ENCODE results near the gene TIMM23.
"Not testable (repeated sequence)": the region's sequence is repeated elsewhere in the genome, so short reads cannot be mapped to it uniquely, and the experiment has no call there.

Gene TIMM23, protein sequence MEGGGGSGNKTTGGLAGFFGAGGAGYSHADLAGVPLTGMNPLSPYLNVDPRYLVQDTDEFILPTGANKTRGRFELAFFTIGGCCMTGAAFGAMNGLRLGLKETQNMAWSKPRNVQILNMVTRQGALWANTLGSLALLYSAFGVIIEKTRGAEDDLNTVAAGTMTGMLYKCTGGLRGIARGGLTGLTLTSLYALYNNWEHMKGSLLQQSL

DNA sequence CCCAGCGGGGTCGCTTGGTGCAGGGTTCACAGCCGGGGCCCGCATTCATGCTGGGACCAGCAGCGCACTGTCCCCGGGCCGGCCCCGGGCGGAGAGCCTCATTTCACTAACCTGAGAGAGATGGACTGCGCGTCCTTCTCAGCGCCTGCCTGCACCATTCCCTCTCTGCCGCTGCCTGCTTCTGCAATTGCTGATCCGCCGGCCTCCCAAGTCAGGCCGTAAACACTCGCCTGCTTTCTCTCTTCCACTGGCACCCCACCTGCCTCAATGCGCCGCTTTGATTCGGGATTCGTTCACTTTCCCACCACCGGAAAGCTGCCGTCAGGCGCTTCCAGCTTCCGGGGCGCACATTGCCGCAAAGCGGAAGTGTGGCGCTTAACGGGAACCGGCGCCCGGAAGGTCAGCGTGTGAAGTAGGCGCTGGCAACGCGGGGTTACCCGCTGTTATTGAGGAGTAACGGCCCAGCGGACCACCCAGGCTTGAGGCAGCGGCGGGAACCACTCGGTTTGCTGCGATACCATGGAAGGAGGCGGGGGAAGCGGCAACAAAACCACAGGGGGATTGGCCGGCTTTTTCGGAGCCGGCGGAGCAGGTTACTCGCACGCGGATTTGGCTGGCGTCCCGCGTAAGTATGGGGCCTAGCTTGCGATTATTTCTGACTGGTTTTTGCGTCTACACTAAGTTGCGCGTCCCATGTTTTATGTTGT, at the start of gene TIMM23:
Gene TIMM23, plus strand, starts transcription at position 384 of the 707 bp plus-strand sequence. Its CDS starts 136 bp downstream, at position 520.
- not testable (repeated sequence) for H3K4me1 ChIP-seq (ENCODE audit: insufficient read depth, insufficient read length); H3K36me3 ChIP-seq (ENCODE audit: insufficient read depth, insufficient read length, low read length); H3K9me3 ChIP-seq (ENCODE audit: insufficient read depth, low read length); H3K27me3 ChIP-seq (ENCODE audit: insufficient read depth, insufficient read length)
- Histone ChIP-seq H3K4me3 (ENCODE audit: insufficient read length, low read depth) (peak within 1 kb of the TSS; percentile 63), H3K9ac (ENCODE audit: insufficient read length, low read depth) (peak within 1 kb of the TSS; percentile 85)
- DNase-seq (ENCODE audit: low read depth, low spot score): peak; percentile 43

DNA sequence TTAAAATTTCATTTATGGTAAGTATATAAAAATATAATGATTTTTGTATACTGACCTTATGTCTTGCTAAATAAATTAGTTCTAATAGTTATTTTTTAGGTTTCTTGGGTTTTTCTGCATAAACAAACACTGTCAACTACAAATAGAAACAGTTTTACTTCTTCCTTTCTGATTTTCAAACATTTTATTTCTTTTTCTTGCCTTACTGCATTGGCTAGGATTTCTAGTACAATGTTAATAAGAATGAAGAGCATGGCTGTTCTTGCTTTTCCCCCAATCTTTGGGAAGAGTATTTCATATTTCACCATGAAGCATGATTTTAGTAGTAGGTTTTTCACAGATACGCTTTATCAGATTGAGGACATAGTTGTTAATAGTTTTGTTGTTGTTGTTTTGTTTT, 45.5 kb upstream of the TIMM23 start:
- H3K36me3 ChIP-seq (ENCODE audit: insufficient read depth, insufficient read length, low read length); H3K9ac ChIP-seq (ENCODE audit: insufficient read length, low read depth); H3K27me3 ChIP-seq (ENCODE audit: insufficient read depth, insufficient read length); DNase-seq (ENCODE audit: low read depth, low spot score); H3K4me1 ChIP-seq (ENCODE audit: insufficient read depth, insufficient read length); H3K9me3 ChIP-seq (ENCODE audit: insufficient read depth, low read length); H3K4me3 ChIP-seq (ENCODE audit: insufficient read length, low read depth): not testable (repeated sequence)

DNA sequence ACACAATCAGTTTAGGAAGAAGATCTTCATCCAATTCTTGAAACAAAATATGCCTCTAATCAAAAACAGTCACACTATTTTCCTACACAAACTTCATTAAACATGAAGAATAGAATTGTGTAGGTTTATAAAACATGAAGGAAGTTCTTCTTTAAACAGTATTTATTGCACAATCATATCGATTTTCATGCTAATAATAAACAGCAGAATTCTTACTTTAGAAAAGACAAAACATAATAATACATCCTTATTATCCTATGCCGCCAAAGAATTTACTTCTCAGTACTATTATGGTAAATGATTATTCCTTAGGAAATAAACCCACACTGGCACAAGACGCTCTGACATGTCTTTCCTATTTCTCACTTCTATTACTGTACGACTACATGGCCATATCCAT, 41.0 kb upstream of the TIMM23 start:
- not testable (repeated sequence) for H3K4me3 ChIP-seq (ENCODE audit: insufficient read length, low read depth); H3K9ac ChIP-seq (ENCODE audit: insufficient read length, low read depth); H3K27me3 ChIP-seq (ENCODE audit: insufficient read depth, insufficient read length); H3K9me3 ChIP-seq (ENCODE audit: insufficient read depth, low read length); H3K36me3 ChIP-seq (ENCODE audit: insufficient read depth, insufficient read length, low read length); DNase-seq (ENCODE audit: low read depth, low spot score); H3K4me1 ChIP-seq (ENCODE audit: insufficient read depth, insufficient read length)

DNA sequence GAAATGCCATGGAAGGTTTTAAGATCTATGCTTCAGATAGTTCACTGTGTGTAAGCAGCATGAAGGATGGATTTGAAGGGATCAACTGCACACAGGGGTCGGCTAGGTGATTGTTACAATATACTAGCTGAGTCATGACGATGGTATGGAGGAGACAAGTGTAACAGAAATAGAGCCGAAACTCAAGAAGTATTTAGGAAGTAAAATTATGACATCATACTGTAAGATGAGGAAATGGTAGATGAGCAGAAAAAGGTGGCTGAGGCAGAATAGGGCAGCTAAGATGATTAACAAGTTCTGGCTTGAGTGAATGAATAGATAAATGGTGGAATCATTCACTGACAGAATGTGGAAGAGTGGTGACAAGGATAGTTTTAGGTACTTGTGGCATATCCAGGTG, 37.5 kb upstream of the TIMM23 start:
- not testable (repeated sequence) for H3K4me1 ChIP-seq (ENCODE audit: insufficient read depth, insufficient read length); H3K27me3 ChIP-seq (ENCODE audit: insufficient read depth, insufficient read length); DNase-seq (ENCODE audit: low read depth, low spot score); H3K4me3 ChIP-seq (ENCODE audit: insufficient read length, low read depth); H3K36me3 ChIP-seq (ENCODE audit: insufficient read depth, insufficient read length, low read length); H3K9ac ChIP-seq (ENCODE audit: insufficient read length, low read depth); H3K9me3 ChIP-seq (ENCODE audit: insufficient read depth, low read length)

DNA sequence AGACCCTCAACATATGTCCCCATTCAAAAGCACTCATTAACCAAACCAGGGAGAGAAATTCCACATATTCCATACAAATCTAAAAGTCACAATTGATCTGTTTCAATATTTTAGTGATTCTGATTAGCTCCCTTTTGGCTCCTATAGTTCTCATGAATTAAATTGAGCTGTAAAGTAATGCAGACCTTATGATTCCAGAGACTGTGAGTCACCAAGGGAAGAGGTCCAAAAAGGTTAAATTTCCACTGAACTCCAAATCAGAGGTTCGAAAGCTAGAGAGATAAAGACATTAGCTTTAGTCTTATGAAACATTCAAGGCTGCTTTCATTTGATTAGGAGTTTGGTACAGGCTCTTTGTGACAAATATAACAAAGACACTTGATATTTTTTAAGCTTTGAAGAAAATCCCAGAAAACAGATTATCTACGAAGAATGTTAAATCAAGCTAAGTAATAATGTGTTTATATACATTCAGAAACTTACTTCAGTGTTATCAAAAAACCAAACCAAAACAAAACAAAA, 33.1 kb upstream of the TIMM23 start:
- not testable (repeated sequence) for H3K4me1 ChIP-seq (ENCODE audit: insufficient read depth, insufficient read length); H3K9me3 ChIP-seq (ENCODE audit: insufficient read depth, low read length); H3K27me3 ChIP-seq (ENCODE audit: insufficient read depth, insufficient read length); H3K4me3 ChIP-seq (ENCODE audit: insufficient read length, low read depth); H3K9ac ChIP-seq (ENCODE audit: insufficient read length, low read depth); H3K36me3 ChIP-seq (ENCODE audit: insufficient read depth, insufficient read length, low read length); DNase-seq (ENCODE audit: low read depth, low spot score)

DNA sequence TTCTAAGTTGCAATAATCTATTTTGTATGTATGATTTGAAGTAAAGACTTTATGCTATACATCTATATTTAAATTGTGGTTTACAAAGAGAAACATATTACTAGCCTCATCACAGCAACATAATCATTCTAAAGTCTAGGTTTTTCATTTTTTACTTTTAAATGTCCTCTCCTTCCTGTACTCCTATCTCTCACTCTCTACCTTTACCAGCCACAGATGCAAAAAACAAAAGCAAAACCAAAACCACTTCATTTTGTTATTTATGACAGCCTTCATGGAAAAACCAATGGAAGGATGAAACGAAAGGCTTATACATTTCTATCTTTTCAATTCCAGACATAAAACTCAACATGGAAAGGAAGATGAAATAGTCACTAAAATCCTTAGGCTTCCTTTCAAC, 31.1 kb upstream of the TIMM23 start:
- not testable (repeated sequence) for H3K36me3 ChIP-seq (ENCODE audit: insufficient read depth, insufficient read length, low read length); H3K9me3 ChIP-seq (ENCODE audit: insufficient read depth, low read length); H3K27me3 ChIP-seq (ENCODE audit: insufficient read depth, insufficient read length); H3K9ac ChIP-seq (ENCODE audit: insufficient read length, low read depth); H3K4me3 ChIP-seq (ENCODE audit: insufficient read length, low read depth); H3K4me1 ChIP-seq (ENCODE audit: insufficient read depth, insufficient read length); DNase-seq (ENCODE audit: low read depth, low spot score)

DNA sequence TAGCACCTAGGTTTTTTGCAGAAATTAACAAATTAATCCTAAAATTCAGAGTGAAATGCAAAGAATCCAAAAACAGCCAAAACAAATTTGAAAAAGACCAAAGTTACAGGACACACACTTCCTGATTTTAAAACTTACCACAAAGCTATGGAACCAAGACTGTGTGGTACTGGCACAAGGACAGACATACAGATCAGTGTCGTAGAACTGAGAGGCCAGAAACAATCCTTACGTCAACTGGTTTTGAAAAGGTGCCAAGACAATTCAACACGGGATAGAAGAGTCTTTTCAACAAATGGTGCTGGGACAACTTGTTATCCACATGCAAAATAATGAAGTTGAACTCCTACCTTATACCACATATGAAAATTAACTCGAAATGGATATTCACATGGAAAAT, 26.8 kb upstream of the TIMM23 start:
- not testable (repeated sequence) for H3K4me3 ChIP-seq (ENCODE audit: insufficient read length, low read depth); H3K36me3 ChIP-seq (ENCODE audit: insufficient read depth, insufficient read length, low read length); H3K9ac ChIP-seq (ENCODE audit: insufficient read length, low read depth); H3K27me3 ChIP-seq (ENCODE audit: insufficient read depth, insufficient read length); DNase-seq (ENCODE audit: low read depth, low spot score); H3K9me3 ChIP-seq (ENCODE audit: insufficient read depth, low read length); H3K4me1 ChIP-seq (ENCODE audit: insufficient read depth, insufficient read length)

DNA sequence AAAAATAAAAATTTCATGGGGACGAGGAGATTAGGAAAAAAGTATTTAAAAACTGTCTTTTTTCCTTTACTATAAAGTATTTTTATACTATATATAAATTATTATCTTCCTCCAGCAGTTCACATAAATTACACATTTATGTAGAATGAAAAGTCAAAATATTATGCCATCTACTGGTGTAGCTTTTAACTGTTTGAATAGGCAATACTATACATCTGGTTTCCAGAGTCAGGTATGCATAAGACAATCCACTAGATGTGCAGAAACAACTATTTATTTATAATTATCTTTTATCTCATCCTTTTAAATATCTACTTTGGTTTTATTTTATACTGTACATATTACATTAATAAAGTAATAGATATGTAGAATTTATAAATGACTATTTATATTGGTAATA, 24.9 kb upstream of the TIMM23 start:
- H3K36me3 ChIP-seq (ENCODE audit: insufficient read depth, insufficient read length, low read length); H3K4me3 ChIP-seq (ENCODE audit: insufficient read length, low read depth); H3K9me3 ChIP-seq (ENCODE audit: insufficient read depth, low read length); H3K4me1 ChIP-seq (ENCODE audit: insufficient read depth, insufficient read length); H3K9ac ChIP-seq (ENCODE audit: insufficient read length, low read depth); DNase-seq (ENCODE audit: low read depth, low spot score); H3K27me3 ChIP-seq (ENCODE audit: insufficient read depth, insufficient read length): not testable (repeated sequence)

DNA sequence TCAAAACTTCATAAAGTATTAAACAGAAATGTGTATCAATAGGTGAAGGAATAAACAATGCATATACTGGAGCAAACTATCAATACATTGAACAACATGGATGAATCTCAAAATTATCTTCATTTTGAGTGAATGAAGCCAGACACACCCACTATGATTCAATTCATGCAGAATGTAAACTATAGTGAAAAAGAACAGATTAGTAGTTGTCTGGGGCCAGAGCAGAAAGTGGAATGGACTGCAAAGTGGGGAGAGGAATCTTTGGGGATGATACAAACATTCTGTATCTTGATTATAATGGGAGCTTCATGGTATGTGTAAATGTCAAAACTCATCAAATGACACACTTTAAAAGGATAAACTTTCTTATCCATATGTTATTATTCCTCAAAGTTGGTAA, 23.5 kb upstream of the TIMM23 start:
- H3K27me3 ChIP-seq (ENCODE audit: insufficient read depth, insufficient read length); H3K36me3 ChIP-seq (ENCODE audit: insufficient read depth, insufficient read length, low read length); H3K9ac ChIP-seq (ENCODE audit: insufficient read length, low read depth); DNase-seq (ENCODE audit: low read depth, low spot score); H3K4me3 ChIP-seq (ENCODE audit: insufficient read length, low read depth); H3K9me3 ChIP-seq (ENCODE audit: insufficient read depth, low read length); H3K4me1 ChIP-seq (ENCODE audit: insufficient read depth, insufficient read length): not testable (repeated sequence)

DNA sequence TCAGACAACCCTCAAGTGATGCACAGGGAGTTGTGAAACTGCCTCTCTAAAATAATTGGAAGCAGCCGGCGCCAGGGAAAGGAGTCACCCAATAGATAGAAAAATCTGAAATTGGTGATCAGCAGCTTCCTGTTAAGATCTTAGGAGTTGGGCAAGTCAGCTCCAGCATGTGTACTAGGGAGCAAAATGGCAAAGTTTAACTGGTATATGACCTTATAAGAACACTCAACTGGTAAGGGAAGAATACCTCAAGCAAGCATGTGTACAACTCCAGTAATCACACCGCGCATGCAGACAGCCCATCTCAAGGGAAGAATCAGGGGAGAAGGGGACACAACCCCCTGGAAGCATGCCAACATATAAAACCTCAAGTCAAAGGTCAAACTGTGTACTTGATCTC, 17.9 kb upstream of the TIMM23 start:
- not testable (repeated sequence) for H3K27me3 ChIP-seq (ENCODE audit: insufficient read depth, insufficient read length); H3K4me3 ChIP-seq (ENCODE audit: insufficient read length, low read depth); H3K36me3 ChIP-seq (ENCODE audit: insufficient read depth, insufficient read length, low read length); H3K9ac ChIP-seq (ENCODE audit: insufficient read length, low read depth); DNase-seq (ENCODE audit: low read depth, low spot score); H3K4me1 ChIP-seq (ENCODE audit: insufficient read depth, insufficient read length); H3K9me3 ChIP-seq (ENCODE audit: insufficient read depth, low read length)

DNA sequence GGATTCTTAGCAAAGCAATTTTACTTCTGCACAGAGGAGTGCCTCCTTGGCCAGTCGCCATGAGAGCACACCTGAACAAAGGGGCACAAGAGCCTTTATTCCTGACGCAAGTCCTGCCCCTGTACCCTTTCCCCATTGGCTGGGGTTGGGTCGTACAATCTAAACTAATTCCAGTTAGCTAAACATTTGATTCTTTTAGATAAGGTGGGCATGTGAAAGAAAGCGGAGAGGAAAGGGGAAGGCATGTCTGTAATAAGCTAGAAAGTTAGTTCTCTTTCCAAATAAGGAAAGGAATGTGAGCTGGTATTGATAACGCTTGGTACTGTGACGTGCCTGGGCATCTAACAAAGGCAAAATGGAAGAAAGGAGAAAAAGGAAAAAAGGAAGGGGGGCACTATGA, 15.7 kb upstream of the TIMM23 start:
- H3K4me3 ChIP-seq (ENCODE audit: insufficient read length, low read depth); DNase-seq (ENCODE audit: low read depth, low spot score); H3K9me3 ChIP-seq (ENCODE audit: insufficient read depth, low read length); H3K9ac ChIP-seq (ENCODE audit: insufficient read length, low read depth); H3K36me3 ChIP-seq (ENCODE audit: insufficient read depth, insufficient read length, low read length); H3K4me1 ChIP-seq (ENCODE audit: insufficient read depth, insufficient read length); H3K27me3 ChIP-seq (ENCODE audit: insufficient read depth, insufficient read length): not testable (repeated sequence)

DNA sequence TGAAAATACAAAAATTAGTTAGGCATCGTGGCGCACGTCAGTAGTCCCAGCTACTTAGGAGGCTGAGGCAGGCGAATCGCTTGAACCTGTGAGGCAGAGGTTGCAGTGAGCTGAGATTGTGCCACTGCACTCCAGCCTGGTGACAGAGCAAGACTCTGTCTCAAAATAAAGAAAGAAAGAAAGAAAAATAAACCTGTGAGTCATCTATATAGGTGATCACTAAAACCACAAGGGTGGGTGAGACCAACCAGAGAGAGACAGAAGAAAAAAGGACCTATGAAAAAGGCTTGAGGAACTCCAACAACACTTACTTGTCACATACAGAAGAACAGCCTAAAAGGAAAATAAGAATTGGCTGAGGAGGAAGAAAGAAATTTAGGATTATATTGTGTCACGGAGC, 14.4 kb upstream of the TIMM23 start:
- DNase-seq (ENCODE audit: low read depth, low spot score): not testable (repeated sequence)

More for the DNA sequence above, 14.4 kb upstream of the TIMM23 start:
- H3K4me3 ChIP-seq (ENCODE audit: insufficient read length, low read depth); H3K9me3 ChIP-seq (ENCODE audit: insufficient read depth, low read length); H3K4me1 ChIP-seq (ENCODE audit: insufficient read depth, insufficient read length); H3K27me3 ChIP-seq (ENCODE audit: insufficient read depth, insufficient read length); H3K9ac ChIP-seq (ENCODE audit: insufficient read length, low read depth); H3K36me3 ChIP-seq (ENCODE audit: insufficient read depth, insufficient read length, low read length): not testable (repeated sequence)

Data from NT2/D1 (cell line).